Hepatocyte (in vitro differentiated cells): ENCODE measurements around the gene DOHH. TPM values are rescaled to one million over a fixed set of nuclear protein-coding genes. Genes with fewer than 3 reads are reported as not detected.

Experiments
- DNase-seq: peaks from one replicate; pipeline ENCODE4 v3.0.0-alpha.2; 2016; ENCODE audit warnings: low spot score
- H2AFZ ChIP-seq: fragments of 200-600 bp; sonication (generic); 2 replicates; pipeline ENCODE4 v1.6.0; 2016; ENCODE audit warnings: antibody characterized with exemption, mild to moderate bottlenecking
- H3K27ac ChIP-seq: fragments of 200-600 bp; sonication (generic); 2 replicates; pipeline ENCODE4 v1.5.1; 2016; ENCODE audit warnings: mild to moderate bottlenecking
- H3K27me3 ChIP-seq: fragments of 200-600 bp; sonication (generic); 2 replicates; pipeline ENCODE4 v1.6.1; 2016
- H3K36me3 ChIP-seq: fragments of 200-600 bp; sonication (generic); replicated peaks from 2 replicates; pipeline ENCODE4 v1.5.1; 2016; ENCODE audit warnings: low read depth; ENCODE audit not compliant: insufficient read depth
- H3K4me1 ChIP-seq: fragments of 200-600 bp; sonication (generic); 2 replicates; pipeline ENCODE4 v1.5.1; 2016; ENCODE audit warnings: mild to moderate bottlenecking, moderate library complexity; ENCODE audit not compliant: insufficient read depth
- H3K4me2 ChIP-seq: fragments of 200-600 bp; sonication (generic); 2 replicates; pipeline ENCODE4 v1.6.0; 2016
- H3K4me3 ChIP-seq: fragments of 200-600 bp; sonication (generic); 2 replicates; pipeline ENCODE4 v1.5.1; 2016; ENCODE audit warnings: mild to moderate bottlenecking
- H3K79me2 ChIP-seq: fragments of 200-600 bp; sonication (generic); 2 replicates; pipeline ENCODE4 v1.6.0; 2017; ENCODE audit warnings: mild to moderate bottlenecking
- H3K9me2 ChIP-seq: fragments of 200-600 bp; sonication (generic); replicated peaks from 2 replicates; pipeline ENCODE4 v1.6.0; 2017; ENCODE audit warnings: mild to moderate bottlenecking; ENCODE audit not compliant: insufficient read depth
- H3K9me3 ChIP-seq: fragments of 200-600 bp; sonication (generic); 2 replicates; pipeline ENCODE4 v1.5.1; 2016; ENCODE audit warnings: low read depth, mild to moderate bottlenecking
- H4K20me1 ChIP-seq: fragments of 200-600 bp; sonication (generic); 2 replicates; pipeline ENCODE4 v1.6.0; 2016; ENCODE audit warnings: mild to moderate bottlenecking; ENCODE audit not compliant: insufficient read depth, poor library complexity, severe bottlenecking
- EZH2 ChIP-seq: fragments of 200-600 bp; sonication (generic); IDR thresholded peaks from 2 replicates; pipeline ENCODE4 v1.6.1; 2016; ENCODE audit warnings: antibody characterized with exemption, mild to moderate bottlenecking, borderline replicate concordance
- EZH2phosphoT487 ChIP-seq: fragments of 200-600 bp; sonication (generic); IDR thresholded peaks from one replicate; pipeline ENCODE4 v1.6.1; 2018; ENCODE audit warnings: antibody characterized with exemption, mild to moderate bottlenecking, low read depth, moderate library complexity; ENCODE audit not compliant: unreplicated experiment, severe bottlenecking
- WGBS: methylation state at CpG from one replicate; pipeline ENCODE4 v1.1.6; 2016; ENCODE audit warnings: low lambda C conversion rate; ENCODE audit errors: missing lambda C conversion rate; 5-methylcytosine and 5-hydroxymethylcytosine counted together
- polyA plus RNA-seq: library from polyadenylated mRNA; unstranded; fragments of >200 nt; fragmentation: Nextera tagmentation; extraction: Ambion mirVana; gene quantifications from 2 replicates; pipeline ENCODE4 v1.2.1, GENCODE V29; 2016
- total RNA-seq: library from RNA; depleted of rRNA; stranded (reverse); fragments of >200 nt; gene quantifications from 2 replicates; pipeline ENCODE4 v1.2.3, GENCODE V29; 2014
- TF ChIP-seq, protein P1 (sequence below): fragments of 200-600 bp; sonication (generic); IDR thresholded peaks from 2 replicates; pipeline ENCODE4 v1.5.1; 2016; ENCODE audit warnings: antibody characterized with exemption, mild to moderate bottlenecking; ENCODE audit not compliant: poor library complexity

Gene DOHH
- total and polyA plus RNA-seq, 2 experiments from 2014 or later, result 14.9 to 17.6 TPM

GRCh38 chr19:3534375-3535234 is 34.1 kb upstream of the DOHH start:
- Histone ChIP-seq H3K4me2 (no peak overlapping the region), H3K79me2 (no peaks in the 10 kb centered on the region), H3K27me3 (no peaks in the 10 kb centered on the region), H3K36me3 (no peaks in the 10 kb centered on the region), H3K9me3 (no peaks in the 10 kb centered on the region), H2AFZ (no peak overlapping the region), H3K9me2 (no peaks in the 10 kb centered on the region), H3K27ac (no peak overlapping the region), H3K4me1 (no peaks in the 10 kb centered on the region), H4K20me1 (peaks cover 3% of the 10 kb centered on the region), H3K4me3 (no peak overlapping the region)
- DNase-seq, result no peak
- TF ChIP-seq EZH2 (no peak), EZH2phosphoT487 (no peak)
- TF ChIP-seq, protein P1, sequence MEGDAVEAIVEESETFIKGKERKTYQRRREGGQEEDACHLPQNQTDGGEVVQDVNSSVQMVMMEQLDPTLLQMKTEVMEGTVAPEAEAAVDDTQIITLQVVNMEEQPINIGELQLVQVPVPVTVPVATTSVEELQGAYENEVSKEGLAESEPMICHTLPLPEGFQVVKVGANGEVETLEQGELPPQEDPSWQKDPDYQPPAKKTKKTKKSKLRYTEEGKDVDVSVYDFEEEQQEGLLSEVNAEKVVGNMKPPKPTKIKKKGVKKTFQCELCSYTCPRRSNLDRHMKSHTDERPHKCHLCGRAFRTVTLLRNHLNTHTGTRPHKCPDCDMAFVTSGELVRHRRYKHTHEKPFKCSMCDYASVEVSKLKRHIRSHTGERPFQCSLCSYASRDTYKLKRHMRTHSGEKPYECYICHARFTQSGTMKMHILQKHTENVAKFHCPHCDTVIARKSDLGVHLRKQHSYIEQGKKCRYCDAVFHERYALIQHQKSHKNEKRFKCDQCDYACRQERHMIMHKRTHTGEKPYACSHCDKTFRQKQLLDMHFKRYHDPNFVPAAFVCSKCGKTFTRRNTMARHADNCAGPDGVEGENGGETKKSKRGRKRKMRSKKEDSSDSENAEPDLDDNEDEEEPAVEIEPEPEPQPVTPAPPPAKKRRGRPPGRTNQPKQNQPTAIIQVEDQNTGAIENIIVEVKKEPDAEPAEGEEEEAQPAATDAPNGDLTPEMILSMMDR, result no peak
- 90% methylated on average over 34 of the region's 38 CpGs for WGBS

GRCh38 chr19:3533563-3534216 is 33.2 kb upstream of the DOHH start:
- 97% methylated on average over 12 of the region's 12 CpGs for whole genome bisulfite sequencing
- DNase-seq, result no peak
- H3K36me3 ChIP-seq, result no peaks in the 10 kb centered on the region
- H3K9me3 ChIP-seq, result no peaks in the 10 kb centered on the region
- no peak overlapping the region for H2AFZ ChIP-seq
- no peak overlapping the region for H3K4me3 ChIP-seq
- peaks cover 2% of the 10 kb centered on the region for H4K20me1 ChIP-seq
- no peak overlapping the region for H3K4me2 ChIP-seq
- H3K27me3 ChIP-seq, result no peaks in the 10 kb centered on the region
- no peak overlapping the region for H3K27ac ChIP-seq
- no peaks in the 10 kb centered on the region for H3K9me2 ChIP-seq
- no peaks in the 10 kb centered on the region for H3K4me1 ChIP-seq
- no peak for TF ChIP-seq EZH2phosphoT487
- TF ChIP-seq, protein P1, result no peak
- no peak for TF ChIP-seq EZH2
- no peaks in the 10 kb centered on the region for H3K79me2 ChIP-seq

DNA sequence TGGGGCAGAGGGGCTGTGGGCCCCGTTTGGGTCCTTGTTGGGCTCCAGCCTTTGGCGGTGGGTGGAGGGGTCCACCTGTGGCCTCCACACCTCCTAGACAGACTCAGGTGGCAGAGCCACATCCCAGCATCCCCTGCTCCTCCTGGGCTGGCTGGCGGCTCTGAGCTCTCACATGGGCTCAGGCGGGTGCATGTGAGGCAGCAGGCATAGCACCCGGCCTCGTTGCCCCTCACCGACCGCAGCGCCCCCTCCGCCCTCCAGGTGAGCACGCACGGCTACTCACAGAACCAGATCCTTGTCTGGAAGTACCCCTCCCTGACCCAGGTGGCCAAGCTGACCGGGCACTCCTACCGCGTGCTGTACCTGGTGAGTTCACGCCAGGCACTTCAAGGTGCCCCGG is 32.6 kb upstream of the DOHH start:
- H2AFZ ChIP-seq, result no peak overlapping the region
- TF ChIP-seq EZH2phosphoT487 (no peak), EZH2 (no peak)
- TF ChIP-seq, protein P1, result no peak
- no peak overlapping the region for H3K27ac ChIP-seq
- H3K4me1 ChIP-seq, result no peaks in the 10 kb centered on the region
- no peak overlapping the region for H3K4me2 ChIP-seq
- H3K36me3 ChIP-seq, result no peaks in the 10 kb centered on the region
- no peak overlapping the region for H3K4me3 ChIP-seq
- no peaks in the 10 kb centered on the region for H3K79me2 ChIP-seq
- no peaks in the 10 kb centered on the region for H3K9me3 ChIP-seq
- H3K27me3 ChIP-seq, result no peaks in the 10 kb centered on the region
- H3K9me2 ChIP-seq, result no peaks in the 10 kb centered on the region
- DNase-seq, result no peak
- no peaks in the 10 kb centered on the region for H4K20me1 ChIP-seq
- WGBS, result 90% methylated on average over 16 of the region's 17 CpGs
